ENCODE data around the gene IL5. TPM values are rescaled to one million over a fixed set of nuclear protein-coding genes. Genes with fewer than 3 reads are reported as not detected.
"Not testable (repeated sequence)": the region's sequence is repeated elsewhere in the genome, so short reads cannot be mapped to it uniquely, and the experiment has no call there.

IL5 gene
- total RNA-seq, 1 donor from 2014 or later, result not detected

- Histone ChIP-seq H3K36me3 (peaks cover 0 to 13% of the 10 kb centered on the region in 2 donors), H3K9me3 (no peaks in the 10 kb centered on the region), H3K27me3 (no peaks in the 10 kb centered on the region), H3K4me1 (no peaks in the 10 kb centered on the region), H3K4me3 (no peak overlapping the region), H3K27ac (no peak overlapping the region)
- DNase-seq (ENCODE audit: extremely low spot score in 2 of 2), result no peak
- TF ChIP-seq POLR2AphosphoS5 (IDR thresholded peaks at IDR 0.05; ENCODE audit: insufficient read depth in 1 of 2, low read depth in 1 of 2) (no peak), CTCF (IDR thresholded peaks at IDR 0.05) (no peak), POLR2A (IDR thresholded peaks at IDR 0.05) (no peak)
- intact Hi-C loops (cut with DNase I), result no loop called here
Measured at GRCh38 chr5:132576123-132576522, 32.8 kb upstream of the IL5 start.

- intact Hi-C loops (cut with DNase I), result no loop called here
- DNase-seq (ENCODE audit: extremely low spot score in 2 of 2), result no peak
- no peaks in the 10 kb centered on the region for H3K4me1 ChIP-seq
- peaks cover 0 to 28% of the 10 kb centered on the region in 2 donors for H3K36me3 ChIP-seq
- no peaks in the 10 kb centered on the region for H3K9me3 ChIP-seq
- no peak overlapping the region for H3K4me3 ChIP-seq
- no peaks in the 10 kb centered on the region for H3K27me3 ChIP-seq
- TF ChIP-seq POLR2AphosphoS5 (IDR thresholded peaks at IDR 0.05; ENCODE audit: insufficient read depth in 1 of 2, low read depth in 1 of 2) (no peak), POLR2A (IDR thresholded peaks at IDR 0.05) (no peak), CTCF (IDR thresholded peaks at IDR 0.05) (no peak)
- no peak overlapping the region for H3K27ac ChIP-seq
Measured at GRCh38 chr5:132566657-132567056, 23.3 kb upstream of the IL5 start.

GRCh38 chr5:132564555-132564954 is 21.2 kb upstream of the IL5 start:
- H3K27ac ChIP-seq; H3K4me3 ChIP-seq; DNase-seq (ENCODE audit: extremely low spot score in 2 of 2); intact Hi-C loops (cut with DNase I); H3K4me1 ChIP-seq; H3K27me3 ChIP-seq; H3K9me3 ChIP-seq: not testable (repeated sequence)
- H3K36me3 ChIP-seq, result peaks cover 0 to 33% of the 10 kb centered on the region in 2 donors

GRCh38 chr5:132561601-132562000 is 18.3 kb upstream of the IL5 start:
- intact Hi-C loops (cut with DNase I), result no loop called here
- no peak overlapping the region for H3K4me3 ChIP-seq
- no peak overlapping the region for H3K27ac ChIP-seq
- TF ChIP-seq CTCF (IDR thresholded peaks at IDR 0.05), result no peak
- TF ChIP-seq POLR2AphosphoS5 (IDR thresholded peaks at IDR 0.05; ENCODE audit: insufficient read depth in 1 of 2, low read depth in 1 of 2), result no peak
- no peak for TF ChIP-seq POLR2A (IDR thresholded peaks at IDR 0.05)
- DNase-seq (ENCODE audit: extremely low spot score in 2 of 2), result no peak
- no peaks in the 10 kb centered on the region for H3K27me3 ChIP-seq
- no peaks in the 10 kb centered on the region for H3K9me3 ChIP-seq
- H3K36me3 ChIP-seq, result peaks cover 0 to 26% of the 10 kb centered on the region in 2 donors
- peaks cover 23% of the 10 kb centered on the region for H3K4me1 ChIP-seq

DNA sequence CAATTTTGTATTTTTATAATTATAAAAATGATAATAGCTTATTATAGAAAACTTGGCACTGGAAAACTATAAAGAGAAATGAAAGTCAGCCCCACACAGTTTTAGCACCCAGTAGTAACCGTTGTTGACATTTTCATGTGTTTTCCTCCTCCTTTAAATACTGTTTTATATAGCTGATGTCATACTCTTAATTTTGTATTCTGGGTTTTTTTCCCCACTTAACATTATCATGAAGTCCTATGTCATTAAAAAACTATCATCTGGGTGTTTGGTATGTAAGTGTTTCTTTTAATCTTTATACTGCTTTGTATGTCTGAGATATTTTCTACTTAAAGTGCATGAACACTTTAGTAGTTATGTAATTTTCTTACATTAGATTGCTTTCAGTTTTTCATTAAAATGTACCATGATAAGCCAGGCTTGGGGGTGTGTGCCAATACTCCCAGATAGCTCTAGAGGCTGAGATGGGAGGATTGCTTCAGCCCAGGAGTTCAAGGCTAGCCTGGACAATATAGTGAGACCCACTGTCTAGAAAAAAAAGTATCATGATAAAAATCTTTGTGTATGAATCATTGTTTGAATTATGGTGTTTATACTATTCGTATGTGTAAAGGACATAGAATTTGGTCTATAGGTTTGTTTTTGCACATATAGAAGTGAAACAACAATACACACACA is 16.2 kb upstream of the IL5 start:
- TF ChIP-seq POLR2A (IDR thresholded peaks at IDR 0.05) (no peak), POLR2AphosphoS5 (IDR thresholded peaks at IDR 0.05; ENCODE audit: insufficient read depth in 1 of 2, low read depth in 1 of 2) (no peak), CTCF (IDR thresholded peaks at IDR 0.05) (no peak)
- Histone ChIP-seq H3K4me1 (peaks cover 23% of the 10 kb centered on the region), H3K36me3 (peaks cover 0 to 20% of the 10 kb centered on the region in 2 donors), H3K27ac (no peak overlapping the region), H3K9me3 (no peaks in the 10 kb centered on the region), H3K4me3 (no peak overlapping the region), H3K27me3 (no peaks in the 10 kb centered on the region)
- intact Hi-C loops (cut with DNase I), result no loop called here
- no peak for DNase-seq (ENCODE audit: extremely low spot score in 2 of 2)

Measured in vagina (tissue), 2 donors.